Eye (tissue), 1 donor: ENCODE results near the gene SINHCAF.

ENCODE experiments used
- DNase-seq: peaks from one replicate; pipeline ENCODE4 v3.0.0-alpha.2; 2015

Gene SINHCAF

DNA sequence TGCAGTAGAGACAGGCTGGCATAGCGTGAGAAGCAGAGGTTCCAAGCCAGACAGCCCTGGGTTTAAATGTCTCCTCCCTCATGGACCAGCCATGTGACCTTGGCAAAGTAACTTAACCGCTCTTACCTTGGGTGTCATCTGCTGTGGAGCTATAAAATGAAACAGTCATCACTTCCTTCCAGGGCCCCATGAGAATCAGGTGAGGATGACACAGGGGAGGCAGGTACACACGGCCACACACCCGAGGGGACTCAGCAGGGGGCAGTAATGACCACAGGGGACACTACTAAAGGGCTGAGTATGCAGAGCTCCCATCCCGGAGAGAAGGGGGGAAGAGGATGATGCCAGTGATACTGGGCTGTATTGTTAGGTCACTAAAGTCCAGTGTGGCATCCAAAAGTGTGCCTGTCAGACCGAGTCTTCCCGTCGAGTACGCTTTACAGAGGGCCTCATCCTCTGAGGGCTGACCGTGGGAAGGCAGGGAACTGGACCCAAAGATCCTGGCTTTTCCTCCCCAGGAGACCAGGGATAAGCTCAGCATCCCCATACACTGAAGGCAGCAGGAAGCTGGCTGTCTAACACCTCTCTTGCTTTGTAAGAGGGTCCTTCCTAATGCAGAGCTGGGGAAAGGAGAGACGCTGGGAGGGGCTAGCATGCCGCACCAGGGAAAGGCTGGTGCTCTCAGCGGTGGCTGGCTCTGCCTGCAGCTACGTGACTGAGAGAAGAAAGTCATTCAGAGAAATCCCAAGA, 94.2 kb downstream of the SINHCAF start:
- DNase-seq = no peak
